Smooth muscle cell of the brain vasculature (primary cell): ENCODE data around the gene CDH6.

Experiments used
- DNase-seq: peaks from one replicate; pipeline ENCODE4 v3.0.0-alpha.2; 2012; ENCODE audit warnings: low read depth, low spot score

The CDH6 gene

DNA sequence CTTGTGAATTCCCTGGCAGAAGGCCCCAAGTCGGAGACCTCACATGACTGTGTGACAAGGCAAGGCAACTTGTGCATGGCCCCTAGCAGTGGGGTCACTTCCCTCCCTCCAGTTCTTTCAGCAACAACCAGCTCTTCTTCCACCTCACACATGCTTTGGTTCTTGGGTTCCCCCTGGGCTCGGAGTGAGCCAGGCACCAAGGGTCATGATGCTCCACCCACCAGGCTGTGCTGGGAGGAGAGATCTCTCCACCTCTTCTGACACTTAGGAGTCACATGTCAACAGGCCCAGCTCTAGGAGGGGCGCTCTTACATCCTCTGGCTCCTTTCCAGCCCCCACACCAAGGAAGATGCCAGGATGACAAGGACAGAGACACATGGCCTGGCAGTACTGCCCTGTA lies 56.7 kb downstream of the CDH6 start:
- DNase-seq, result no peak

DNA sequence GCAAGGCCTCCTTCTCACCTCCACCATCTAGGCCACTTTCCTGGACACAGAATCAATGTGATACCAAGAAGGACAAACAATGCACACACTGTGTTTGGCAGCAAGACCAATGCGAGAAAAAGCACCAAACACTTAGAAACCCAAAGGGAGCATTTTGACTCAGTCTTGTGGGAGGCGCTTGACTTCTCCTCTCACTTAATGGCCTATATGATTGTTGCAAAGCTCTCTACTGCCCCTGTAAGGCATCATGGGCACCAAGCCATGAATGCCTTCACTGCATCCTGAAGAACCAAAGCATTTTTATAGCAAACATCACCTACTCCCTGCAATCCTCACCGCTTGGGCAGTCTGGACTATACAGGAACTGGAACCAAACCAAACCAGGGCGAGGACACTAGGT lies 57.5 kb downstream of the CDH6 start:
- DNase-seq, result no peak

GRCh38 chr5:31255041-31255440 lies 61.6 kb downstream of the CDH6 start:
- no peak for DNase-seq

GRCh38 chr5:31268256-31268655 lies 74.8 kb downstream of the CDH6 start:
- DNase-seq, result no peak

GRCh38 chr5:31268686-31269085 lies 75.2 kb downstream of the CDH6 start:
- no peak for DNase-seq

GRCh38 chr5:31269259-31269658 lies 75.8 kb downstream of the CDH6 start:
- DNase-seq, result no peak

- DNase-seq, result no peak
Observed at GRCh38 chr5:31270396-31270795, 76.9 kb downstream of the CDH6 start.

DNA sequence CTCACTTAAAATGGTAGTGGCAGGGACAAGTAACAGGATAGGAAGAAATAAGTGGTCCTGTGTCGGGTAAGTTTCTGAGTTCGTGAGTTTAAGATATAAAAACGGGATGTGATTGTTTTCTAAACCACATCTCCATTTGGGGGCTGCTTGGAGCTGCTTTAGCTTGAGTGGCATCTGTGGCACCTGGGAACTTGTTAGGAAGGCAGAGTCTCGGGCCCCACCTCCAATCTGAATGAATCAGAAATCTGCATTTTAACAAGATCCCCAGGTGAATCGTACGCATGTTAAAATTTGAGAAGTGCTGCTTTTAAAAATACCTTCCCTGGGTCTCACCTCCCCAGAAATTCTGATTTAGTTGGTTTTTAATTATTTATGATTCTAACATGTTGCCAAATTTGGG lies 78.1 kb downstream of the CDH6 start:
- DNase-seq, result no peak

- no peak for DNase-seq
Observed at GRCh38 chr5:31273161-31273560, 79.7 kb downstream of the CDH6 start.

DNA sequence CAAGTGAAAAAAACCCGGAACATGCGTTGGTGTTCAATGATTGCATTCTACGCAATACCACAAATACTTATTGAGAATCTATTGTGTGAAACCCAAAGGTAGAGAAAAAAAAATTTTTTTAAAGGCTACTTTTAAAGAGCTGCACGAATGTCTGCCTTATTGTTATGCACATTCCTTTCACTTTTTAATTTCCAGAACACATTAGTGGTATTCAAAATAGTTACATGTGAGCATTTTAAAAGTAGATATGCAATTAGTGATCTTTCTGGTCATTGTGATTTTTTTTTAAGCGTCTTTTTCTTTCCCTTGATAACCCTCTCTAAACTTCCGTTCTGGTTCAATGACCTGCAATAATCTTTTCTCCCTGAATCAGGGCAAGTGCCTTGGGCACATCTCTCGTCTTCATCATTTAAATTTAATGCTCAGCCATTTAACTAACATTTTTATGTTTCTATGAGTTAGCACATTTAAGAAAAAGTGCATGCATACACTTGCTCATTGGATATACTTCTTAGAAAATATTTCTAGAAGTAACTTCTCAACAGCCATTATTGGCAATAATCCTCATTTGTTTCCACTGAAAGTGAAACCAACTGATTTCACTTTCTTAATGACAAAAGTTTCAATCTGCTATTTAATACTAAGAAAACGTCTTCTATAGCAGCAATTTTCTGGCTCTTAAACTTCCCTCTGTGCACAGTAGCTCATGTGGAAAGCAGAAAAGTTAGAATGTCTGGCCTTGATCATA lies 80.3 kb downstream of the CDH6 start:
- DNase-seq, result no peak

GRCh38 chr5:31280210-31280609 lies 86.7 kb downstream of the CDH6 start:
- no peak for DNase-seq

- no peak for DNase-seq
Observed at GRCh38 chr5:31283326-31283725, 89.8 kb downstream of the CDH6 start.

- no peak for DNase-seq
Observed at GRCh38 chr5:31285025-31285424, 91.5 kb downstream of the CDH6 start.

- no peak for DNase-seq
Observed at GRCh38 chr5:31287985-31288384, 94.5 kb downstream of the CDH6 start.

DNA sequence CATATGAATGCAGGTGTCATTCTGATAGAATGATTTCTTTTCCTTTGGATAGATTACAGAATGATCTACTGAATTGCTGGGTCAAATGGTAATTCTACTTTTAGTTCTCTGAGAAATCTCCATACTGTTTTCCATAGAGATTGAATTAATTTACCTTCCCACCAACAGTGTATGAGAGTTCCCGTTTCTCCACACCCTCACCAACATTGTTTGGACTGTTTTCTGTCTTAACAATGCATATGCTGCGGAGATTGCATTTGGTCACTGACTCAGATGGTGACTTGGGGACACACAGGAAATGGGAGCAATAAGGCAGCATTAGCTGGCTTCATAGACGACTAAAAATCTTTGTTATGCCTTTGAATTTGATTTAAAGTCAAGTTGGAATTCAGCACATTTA lies 95.9 kb downstream of the CDH6 start:
- no peak for DNase-seq

DNA sequence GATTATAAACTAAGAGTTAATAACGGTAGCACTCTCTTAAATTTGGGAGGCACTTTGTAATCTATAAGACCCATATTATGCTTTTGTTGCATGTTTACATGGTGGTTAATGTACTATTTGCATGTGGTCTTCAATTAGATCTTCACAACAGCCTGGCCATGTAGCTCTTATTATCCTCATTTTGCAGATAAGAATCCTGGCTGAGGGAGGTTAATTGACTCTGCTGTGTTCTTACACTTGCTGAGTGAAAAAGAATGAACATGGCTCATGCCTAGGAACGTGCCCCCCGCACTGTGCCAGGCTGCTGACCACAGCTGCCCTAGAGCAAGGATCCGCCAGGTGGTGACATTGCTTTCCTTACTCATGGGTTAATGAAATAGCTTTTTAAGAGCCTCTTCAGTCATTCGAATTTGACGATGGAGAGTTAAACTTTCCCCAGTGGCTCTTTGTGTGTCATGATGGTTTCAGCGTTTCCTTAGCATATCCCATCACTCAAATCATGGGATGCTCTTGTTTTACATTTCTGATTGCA lies 97.9 kb downstream of the CDH6 start:
- no peak for DNase-seq

DNA sequence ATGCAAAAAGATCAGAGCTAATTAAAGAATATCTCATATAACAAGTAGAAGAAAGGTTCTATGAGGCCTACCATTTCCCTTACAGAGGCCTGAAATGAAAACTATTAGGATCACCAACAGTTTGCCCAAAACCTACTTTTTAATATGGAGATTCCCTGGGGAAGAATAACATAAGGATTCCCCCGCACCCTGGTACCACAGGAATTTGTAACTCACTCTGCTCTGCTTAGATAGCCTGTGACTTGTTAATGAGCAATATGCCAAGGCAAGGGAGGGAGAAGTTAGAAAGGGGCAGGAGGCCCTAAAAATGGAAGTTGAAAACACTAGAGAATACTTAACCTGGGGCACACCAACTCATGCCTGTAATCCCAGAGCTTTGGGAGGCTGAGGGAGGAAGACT lies 107.0 kb downstream of the CDH6 start:
- DNase-seq, result no peak

- no peak for DNase-seq
Observed at GRCh38 chr5:31301833-31302232, 108.3 kb downstream of the CDH6 start.

DNA sequence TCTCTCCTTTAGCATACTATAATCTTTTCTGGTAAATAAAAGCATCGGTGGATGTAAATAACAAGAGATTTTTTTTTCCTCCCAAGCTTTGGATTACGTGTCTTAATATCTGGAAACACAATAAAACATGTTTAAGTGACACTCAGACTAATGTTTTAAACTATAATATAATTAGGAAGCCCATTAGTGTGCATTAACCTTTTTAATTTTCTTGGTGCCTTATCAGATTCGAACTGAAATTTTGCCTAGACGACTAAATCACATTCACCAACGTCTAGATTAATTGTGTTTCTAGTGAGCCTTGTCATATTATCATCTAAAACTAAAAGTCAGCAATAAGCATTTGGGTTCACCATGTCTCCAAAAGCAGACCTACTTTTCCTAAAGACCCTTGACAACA lies 110.2 kb downstream of the CDH6 start:
- no peak for DNase-seq

- no peak for DNase-seq
Observed at GRCh38 chr5:31317665-31318064, 124.2 kb downstream of the CDH6 start.

DNA sequence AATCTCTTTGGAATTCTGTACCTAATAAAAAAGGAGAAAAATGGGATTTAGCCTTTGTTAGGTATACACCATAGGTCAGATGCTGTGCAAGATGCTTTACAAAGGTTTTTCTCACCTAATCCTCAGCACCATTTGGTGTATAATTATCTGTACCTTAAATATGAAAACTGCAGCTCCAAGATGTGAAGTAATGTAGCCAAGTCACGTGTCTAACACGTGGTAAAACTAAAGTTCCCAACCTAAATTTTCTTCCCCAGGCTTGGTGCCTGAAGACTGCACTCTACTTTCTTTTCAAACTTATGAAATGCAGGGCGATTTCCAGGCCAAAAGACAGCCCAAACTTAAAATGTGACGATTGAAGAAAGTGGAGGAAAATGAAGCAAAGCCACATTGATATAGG lies 125.8 kb downstream of the CDH6 start:
- DNase-seq, result no peak

DNA sequence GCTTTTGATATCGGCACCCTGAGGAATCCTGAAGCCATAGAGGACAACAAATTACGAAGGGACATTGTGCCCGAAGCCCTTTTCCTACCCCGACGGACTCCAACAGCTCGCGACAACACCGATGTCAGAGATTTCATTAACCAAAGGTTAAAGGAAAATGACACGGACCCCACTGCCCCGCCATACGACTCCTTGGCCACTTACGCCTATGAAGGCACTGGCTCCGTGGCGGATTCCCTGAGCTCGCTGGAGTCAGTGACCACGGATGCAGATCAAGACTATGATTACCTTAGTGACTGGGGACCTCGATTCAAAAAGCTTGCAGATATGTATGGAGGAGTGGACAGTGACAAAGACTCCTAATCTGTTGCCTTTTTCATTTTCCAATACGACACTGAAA lies 129.5 kb downstream of the CDH6 start:
- DNase-seq, result no peak

DNA sequence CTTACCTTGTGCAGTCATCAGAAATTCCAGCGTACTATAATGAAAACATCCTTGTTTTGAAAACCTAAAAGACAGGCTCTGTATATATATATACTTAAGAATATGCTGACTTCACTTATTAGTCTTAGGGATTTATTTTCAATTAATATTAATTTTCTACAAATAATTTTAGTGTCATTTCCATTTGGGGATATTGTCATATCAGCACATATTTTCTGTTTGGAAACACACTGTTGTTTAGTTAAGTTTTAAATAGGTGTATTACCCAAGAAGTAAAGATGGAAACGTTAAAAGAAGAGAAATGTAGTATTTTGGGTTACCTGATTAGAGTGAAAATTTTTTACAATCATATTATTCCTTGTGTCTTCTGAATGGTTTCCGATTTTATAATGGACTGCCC lies 131.4 kb downstream of the CDH6 start:
- DNase-seq, result no peak
